Activated CD4-positive, alpha-beta T cell treated with anti-CD3 and anti-CD28 coated beads for 4 hours (primary cell): ENCODE data around the gene CLMN.

ENCODE experiments used
- DNase-seq, 2 donors: peaks; one replicate each; pipeline ENCODE4 v3.0.0-alpha.2; 2020

Gene CLMN

DNA sequence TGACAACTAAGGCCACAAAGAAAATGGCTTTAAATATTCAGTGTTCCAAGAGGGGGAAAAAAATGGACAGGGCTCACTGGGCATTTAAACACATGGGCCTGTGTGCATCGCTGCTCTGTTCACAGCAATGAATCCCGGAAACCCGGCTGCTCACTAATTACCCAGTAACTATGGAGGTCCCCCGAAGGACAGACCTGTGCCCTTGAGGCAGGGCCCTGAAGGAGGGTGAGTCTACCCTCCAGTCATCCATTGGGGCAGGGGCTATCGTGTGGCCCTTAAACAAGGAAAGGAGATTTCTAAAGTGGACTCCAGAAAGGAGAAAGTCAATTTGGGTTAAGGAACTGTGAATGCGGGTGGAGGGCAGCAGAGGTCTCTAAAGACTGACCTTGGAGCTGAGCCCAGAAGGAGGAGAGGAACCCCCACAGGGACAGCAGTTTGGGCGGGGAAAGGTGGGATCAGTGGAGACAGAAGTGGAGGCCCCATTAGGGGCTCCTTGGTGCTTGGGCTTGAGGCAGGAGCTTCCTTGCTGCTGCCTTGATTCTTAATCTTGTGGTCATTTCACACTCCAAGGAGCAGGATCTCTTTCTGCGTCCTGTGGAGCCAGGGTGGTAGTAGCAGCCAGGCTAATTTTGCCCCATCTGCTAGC lies 1.4 kb upstream of the CLMN start:
- DNase-seq, result no peak

DNA sequence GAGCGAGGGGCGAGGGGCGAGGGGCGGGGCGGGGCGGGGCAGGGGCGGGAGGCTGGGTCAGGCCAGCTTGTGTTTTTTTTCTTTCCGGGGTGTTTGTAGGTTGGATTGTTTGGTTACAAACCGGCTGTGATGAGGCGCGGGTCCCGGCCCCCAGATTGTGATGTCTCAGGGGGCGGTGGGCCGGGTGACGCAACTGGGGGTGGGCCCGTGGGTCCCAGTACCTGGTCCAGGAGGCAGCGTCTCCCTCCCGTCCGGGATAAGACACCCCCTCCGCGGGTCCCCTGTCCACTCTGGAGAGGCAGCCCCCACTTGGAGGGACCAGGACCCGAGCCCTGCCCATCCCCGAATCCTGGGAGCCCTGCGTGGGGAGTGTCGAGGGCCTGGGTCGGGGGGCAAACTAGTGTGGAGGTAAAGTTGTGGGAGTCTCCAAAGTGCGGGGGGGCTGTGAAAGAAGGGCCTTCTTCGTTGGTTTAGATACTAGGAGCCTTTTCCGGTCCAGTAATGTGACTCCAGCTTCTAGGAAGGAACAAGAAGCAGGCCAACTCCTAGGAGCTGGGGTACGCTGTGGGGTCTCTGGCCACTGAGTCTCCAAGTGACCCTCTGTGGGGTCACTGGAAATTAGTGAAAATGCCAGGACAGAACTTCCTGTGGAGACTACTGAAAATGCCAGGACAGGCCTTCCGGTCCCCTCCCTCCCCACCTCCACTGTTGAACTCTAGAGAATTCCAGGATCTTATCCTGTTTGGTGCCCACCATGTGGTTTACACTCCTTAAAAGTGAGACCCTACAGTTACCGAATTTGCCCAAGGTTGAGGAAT lies 579 bp upstream of the CLMN start:
- DNase-seq, result no peak

DNA sequence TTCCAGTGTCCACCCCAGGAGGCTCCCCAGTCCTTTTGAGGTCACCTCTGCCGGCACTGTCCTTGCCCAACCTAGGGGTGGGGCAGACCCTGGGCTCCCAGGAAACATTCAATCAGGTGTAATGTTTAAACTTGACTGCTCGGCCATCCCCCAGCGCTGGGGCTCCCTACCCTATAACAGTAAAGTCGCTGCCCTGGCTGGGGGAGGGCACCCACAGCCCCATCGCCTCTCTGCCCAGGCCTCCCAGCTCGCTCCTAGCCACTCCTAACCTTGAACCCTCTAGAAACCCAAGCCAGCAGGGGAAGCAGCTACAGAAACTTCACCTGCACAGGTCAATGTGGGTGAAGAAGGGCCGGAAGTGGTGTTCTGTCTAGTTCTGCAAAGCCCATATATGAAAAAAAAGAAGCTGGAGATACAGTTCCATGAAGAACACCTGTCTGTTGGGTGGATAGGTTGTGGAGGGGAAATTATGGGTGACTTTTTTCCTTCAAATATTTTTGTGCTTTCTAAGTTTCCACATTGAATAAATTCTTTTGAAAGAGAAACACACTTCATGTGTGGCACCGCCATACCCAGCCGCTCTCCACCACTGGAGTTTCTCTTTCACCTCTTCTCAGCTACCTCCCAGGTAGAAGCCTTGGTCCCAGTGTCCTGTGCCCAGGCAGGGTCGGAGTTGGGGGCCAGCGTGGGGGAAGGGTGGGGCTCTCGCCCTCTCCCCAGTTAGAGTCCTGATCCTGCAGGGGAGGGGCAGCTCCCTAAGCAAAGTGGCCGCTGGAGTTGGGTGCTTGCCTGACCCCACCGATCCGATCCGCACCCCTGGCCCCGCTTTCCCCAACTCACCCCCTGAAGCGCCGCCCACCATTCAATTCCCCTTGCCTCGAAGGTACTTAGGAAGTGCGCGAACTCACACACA lies 1.1 kb downstream of the CLMN start:
- no peak for DNase-seq

DNA sequence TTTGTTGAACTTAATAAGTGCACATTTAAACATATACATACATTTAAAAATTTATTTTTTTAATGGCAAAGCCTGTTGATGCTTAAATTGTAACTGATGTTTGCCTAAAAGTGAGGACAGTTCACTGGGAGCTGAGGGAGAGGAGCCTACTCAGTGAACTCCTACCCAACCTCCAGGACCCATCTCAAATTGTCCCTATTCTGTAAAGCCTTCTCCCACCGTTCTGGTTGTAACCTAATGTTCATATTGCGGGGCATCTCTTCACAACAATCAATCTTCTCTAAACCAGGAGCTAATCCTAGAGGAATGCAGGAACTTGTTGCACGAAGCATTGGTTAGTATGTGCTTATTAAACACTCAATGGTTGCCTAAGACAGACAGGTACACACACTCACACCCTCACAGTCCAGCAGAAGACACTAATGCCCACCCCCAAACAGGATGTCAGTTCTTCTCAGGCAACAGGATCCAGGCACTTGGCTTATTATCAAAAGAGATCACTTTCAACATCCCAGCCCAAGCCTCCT lies 1.8 kb downstream of the CLMN start:
- no peak for DNase-seq

DNA sequence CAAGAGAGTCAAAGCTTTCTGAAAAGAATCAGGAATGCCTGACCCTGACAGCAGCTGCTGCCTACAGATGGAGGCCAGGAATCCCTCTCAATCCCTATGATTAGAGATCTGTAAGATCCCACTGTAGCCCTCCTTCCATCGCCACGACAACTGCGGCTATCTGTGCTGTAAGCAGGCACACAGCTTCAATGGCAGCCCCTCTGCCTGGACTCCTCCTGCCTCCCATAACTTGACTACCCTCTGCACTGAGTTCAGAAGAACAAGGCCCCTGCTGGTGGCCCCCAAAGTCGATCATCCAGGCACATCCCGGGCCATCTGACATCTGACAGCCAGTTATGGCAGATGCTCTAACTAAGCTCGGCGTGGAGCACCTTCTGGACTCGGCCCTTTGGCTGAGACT lies 2.9 kb downstream of the CLMN start:
- DNase-seq, result no peak

DNA sequence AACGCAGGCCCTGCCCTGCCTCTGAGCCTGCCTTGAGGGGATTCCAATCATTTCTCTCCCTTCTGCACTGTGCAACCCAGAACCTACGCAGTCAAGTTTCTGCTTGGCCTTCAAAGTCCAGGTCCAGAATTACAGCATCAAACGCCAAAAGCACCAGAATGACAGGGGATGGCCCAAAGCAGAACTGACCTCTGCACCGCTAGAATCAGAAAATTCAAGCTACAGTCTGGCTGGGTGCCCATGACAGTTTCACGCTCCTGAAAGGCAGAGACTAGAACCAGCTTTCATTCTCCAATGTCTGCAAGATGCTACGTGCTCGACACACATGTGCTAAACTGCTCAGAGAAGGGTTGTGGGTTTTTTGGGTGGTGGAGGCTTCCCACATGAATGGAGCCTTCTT lies 4.1 kb downstream of the CLMN start:
- no peak for DNase-seq

DNA sequence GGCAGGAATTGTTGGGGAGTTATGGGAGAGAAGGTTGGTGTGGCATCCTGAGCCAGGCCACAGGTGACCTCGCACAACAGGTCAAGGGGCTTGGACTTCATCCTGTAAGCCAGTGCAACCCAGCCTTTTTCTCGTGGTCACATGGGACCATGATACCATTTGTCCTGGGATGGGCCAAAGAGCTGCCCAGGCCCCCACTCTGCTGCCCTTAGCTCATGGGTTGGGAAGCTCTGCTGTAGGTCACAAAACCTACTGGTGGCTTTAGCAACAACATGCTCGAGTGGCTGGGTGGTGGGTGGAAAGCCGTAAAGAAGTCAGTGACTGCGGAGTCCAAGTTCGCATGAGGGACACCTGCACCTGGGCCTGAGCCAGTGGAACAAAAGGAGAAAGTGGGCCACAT lies 4.6 kb downstream of the CLMN start:
- no peak for DNase-seq

DNA sequence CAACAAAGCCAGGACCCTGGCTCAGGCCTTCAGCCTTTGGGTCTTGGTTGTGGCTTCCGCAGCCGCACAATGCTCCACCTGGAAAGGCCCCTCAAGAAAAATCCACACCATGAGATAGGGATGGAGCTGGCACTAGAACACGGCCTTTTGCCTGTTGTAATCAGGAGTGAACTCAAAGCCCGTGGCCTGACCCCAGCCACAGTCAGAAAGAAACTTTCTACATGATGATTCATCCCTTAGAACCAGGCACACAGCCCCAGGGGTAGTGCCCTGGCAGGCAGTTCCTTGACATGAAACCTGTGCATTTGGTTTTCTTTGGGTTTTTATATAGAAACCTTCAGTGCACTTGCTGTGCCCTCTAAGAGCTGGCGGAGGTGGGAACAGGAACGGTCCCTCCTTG lies 5.1 kb downstream of the CLMN start:
- DNase-seq, result no peak

DNA sequence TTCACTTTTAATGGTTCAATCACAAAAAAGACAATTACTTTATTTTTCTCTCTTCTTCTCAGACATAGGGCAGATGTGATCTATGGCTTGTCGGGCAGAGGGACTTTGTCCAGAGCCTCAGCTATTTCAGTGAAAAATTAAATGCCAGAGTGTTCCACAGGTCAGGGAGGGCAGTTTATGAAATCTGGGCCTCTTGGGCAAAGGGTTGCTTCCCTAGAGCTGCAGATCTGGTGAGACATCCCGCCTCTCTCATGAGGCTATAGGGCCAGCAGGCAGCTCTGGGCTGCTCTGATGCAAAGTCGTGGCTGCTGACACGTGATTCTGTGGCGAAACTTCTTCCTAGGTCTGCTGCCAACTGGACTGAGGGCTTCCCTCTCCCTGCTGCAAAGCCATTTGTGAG lies 6.0 kb downstream of the CLMN start:
- DNase-seq, result no peak

DNA sequence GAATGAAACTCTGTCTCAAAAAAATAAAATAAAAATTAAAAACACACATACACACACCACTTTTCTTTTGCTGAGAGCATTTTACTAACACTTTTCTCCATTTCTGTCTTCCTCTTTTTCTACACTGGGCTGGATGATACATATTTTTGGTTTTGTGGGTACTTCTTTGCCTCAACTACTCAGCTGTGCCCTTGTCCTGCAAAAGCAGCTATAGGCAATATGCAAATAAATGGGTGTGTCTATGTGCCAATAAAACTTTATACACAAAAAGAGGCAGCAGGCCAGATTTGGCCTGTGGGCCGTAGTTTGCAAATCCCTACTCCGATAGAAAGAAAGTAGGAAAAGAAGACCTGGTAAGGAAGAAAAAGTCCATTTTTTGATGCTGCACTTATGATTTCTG lies 6.5 kb downstream of the CLMN start:
- no peak for DNase-seq

DNA sequence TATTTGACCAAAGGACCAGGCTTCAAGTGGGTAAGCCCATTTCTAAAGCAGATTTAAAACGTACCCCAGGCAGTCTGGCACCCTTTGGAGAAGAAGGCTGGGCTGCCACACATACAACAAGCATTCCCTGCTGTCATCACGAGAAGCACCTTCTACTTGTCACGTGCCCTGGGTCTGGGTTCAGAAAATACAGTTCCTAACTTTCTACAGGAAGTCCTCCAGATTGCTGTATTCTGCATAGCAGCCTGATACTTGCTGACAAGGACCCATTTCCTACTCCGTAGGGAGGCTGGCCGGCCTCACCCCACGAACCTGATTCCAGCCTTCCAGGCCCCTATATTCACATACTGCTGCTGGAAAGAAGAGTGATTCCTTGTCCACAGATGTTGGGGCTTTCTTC lies 7.4 kb downstream of the CLMN start:
- no peak for DNase-seq

DNA sequence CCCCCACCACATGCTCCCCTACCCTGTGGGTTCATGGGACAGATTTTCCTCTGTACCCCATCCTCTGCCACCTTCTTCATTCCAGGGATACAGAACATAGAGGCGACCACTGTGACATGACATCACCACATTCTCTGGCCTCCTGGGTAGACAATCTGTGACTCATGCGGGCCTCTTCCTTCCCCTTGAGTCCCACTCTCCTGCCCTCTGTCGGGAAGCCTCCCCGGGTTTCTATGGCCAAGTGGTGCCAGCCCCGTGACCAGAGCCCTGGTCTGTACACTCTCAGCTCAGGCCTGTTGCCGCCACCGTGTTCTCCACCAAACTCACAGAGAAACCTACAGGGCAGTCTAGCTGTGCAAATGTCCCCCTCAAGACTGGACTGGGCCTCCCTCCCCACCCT lies 8.0 kb downstream of the CLMN start:
- DNase-seq, result no peak

DNA sequence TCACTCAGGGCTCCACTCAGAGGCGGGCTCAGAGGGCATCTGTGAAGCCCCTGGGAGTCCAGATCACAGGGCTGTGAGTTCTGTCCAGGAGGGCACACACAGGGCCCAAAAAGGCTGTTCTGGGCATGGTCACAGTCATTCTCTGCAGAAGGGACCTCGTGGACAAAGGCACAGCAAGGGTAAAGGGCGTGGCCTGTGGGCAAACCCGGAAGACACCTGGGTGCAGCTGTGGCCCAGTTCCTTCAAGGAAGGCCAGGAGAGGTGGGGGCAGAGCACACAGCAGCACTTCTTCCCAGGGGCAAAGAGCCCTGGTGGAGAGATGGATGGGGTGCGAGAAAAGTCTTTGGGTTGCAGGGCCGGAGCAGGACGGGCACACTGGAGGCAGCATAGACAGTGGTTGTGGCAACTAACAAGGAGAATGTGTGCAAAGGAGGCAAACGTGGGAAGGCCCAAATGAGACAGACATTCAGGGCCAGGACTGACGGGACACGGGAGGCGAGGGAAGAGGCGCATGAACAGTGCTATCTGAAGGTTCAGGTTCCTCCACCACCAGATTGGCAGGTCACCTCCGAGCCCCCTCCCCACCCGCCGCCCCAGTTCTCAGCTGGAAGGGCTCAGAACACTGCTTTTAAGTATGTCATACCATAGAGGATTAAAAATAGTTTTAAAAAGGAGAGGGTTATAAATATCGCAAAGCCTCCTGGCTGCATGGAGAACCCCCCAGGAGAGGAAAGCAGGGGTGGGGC lies 8.9 kb downstream of the CLMN start:
- no peak for DNase-seq

DNA sequence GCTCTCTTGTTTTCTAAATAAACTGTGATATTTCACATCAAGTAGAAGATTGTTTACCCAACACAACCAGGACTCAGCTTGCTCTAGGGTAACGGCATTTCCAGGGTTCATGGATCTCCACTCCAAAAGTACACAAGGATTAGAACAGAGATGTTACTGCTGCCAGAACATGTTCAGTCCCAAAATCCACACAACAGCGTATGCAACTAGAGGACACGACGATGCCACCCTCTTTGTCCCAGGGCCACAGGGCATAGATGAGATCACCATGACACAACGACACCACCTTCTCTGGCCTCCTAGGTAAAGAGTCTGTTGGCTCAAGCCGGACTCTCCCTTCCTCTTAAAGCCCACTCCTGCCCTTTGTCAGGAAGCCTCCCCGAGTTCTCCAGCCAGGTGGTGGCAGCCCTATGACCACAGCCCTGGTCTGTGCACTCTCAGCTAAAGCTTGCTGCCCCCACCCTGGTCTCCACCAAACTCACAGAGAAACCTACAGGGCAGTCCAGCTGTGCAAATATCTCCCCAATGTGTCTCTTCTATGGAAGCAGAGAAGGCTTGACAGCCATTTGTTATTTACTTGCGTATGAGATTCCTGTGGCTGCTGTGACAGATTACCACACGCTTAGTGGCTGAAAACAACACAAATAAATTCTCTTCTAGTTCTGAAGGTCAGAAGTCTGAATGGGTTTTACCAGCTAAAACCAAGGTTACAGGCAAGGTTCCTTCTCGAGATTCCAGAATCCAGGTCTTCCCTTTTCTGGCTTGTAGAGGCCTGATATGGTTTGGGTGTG lies 10.3 kb downstream of the CLMN start:
- no peak for DNase-seq

DNA sequence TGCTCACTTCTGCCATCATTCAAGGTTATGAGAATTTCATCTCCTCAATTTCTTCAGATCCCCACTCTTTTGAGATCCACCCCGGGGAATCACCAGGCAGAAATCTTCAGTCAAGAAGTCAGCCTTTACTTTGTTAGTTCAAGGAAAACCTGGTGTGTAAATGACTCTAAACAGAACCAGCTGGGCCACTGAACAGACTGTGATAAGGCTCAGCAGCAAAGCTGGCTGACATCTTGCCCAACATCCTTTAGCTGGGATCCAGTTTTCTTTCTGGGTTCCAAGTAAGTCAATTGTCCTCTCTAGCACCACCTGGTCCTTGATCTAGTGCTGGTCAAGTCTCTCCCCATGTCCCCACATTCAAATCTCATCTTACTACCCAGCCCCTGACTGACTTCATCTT lies 11.6 kb downstream of the CLMN start:
- no peak for DNase-seq

DNA sequence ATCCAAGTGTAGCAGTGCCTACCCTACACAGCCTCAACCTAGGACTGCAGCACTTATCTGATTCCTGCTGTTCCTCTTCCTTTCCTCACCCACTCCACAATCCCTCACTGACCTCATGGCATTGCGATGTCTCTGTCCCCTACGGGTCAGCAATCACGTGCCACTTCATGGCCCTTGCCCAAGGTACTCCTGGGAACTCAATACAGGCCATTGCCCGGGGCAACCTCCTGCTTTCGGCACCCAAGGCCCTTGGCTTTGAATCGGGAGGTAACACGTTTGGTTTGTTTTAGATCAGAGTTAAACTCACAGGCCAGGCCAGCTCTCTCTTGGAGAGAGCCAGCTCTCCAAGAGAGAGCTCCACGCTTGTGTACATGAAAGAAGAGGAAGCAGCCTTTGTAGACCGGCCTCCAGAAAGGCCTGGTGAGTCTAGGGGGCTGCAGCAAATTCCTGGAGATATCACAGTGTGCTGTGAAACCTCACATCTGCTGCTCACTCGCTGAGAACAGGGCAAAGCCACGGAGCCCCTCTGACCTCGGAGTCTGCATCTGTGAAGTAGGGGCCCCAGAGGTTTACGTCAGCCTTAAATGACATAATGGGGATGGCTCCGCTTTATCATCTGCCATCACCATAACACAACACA lies 12.2 kb downstream of the CLMN start:
- DNase-seq, result no peak

DNA sequence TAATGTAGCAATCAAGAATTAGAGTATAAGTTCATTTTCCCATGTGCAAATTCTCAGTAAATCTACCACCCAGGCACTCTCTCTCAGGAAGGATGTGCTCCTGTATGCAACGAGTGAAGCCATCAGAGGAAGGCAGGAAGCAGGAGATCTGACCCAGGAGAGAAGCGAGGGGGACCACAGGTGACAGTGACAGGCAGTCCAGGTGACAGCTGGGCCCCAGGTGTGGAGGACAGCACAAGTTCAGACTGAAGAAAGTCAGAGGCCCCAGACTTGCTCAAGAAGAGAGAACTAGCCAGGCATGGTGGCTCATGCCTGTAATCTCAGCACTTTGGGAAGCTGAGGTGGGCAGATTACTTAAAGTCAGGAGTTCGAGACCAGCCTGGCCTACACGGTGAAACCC lies 13.8 kb downstream of the CLMN start:
- no peak for DNase-seq

DNA sequence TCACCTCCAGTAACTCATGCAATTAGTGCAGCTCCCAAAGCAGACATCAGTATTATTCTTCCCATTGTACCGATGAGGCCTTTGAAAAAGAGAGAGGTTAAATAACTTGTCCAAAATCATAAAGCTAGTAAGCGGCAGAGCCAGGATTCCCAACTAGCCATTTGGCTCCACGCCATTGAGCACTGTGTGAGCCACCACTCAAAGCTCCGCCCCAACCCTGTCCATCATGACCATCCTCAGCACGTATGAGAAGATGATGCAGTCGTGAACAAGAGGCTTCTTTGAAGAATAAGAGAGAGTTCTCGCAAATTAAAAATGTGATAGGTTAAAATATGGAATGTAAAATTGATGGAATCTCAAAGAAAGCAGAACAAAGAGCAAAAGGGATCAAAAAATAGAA lies 14.6 kb downstream of the CLMN start:
- no peak for DNase-seq

DNA sequence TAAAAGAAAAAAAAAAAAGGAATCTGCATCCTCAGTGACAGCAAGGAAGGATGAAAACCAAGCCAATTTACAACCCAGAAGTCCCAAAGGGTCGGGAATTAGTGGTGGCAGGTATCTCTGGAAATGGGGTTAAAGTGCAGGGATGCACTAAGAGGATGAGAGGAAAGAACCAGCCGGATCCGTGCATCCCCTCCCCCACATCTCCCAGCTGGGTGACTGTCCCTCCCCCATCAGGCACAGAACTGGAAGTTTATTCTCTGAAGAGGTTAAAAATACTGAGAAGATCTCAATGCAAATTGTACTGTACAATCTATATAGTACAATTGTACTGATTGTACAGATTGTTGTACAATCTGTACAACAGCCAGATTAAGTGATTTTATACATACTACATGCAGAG lies 15.4 kb downstream of the CLMN start:
- no peak for DNase-seq

DNA sequence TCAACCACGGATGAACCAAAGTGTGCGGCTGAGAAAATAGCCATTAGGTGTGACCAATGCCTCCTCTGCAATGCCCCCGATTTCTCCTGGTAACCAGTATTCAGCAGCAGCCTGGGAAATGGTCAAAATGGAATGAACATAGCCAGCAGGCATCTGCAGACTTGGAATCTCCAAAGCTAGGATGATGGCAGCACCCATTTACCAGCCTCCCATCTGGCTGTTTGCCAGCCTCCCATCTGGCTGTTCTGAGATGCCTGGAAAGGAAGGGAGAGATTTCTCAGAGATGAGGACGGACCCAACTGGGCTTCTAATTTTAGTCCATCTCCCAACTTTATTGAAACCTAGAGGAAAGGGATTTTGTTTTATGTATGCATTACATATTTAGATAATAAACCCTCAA lies 16.2 kb downstream of the CLMN start:
- no peak for DNase-seq
